GM12872 (cell line): ENCODE measurements around the gene RIPOR2.

Experiments
- TF ChIP-seq, protein P1 (sequence below): IDR thresholded peaks from 3 replicates; pipeline ENCODE4 v1.5.1; 2011; ENCODE audit warnings: low read depth, mild to moderate bottlenecking, low read length, moderate library complexity; ENCODE audit not compliant: insufficient read depth

RIPOR2 gene

DNA sequence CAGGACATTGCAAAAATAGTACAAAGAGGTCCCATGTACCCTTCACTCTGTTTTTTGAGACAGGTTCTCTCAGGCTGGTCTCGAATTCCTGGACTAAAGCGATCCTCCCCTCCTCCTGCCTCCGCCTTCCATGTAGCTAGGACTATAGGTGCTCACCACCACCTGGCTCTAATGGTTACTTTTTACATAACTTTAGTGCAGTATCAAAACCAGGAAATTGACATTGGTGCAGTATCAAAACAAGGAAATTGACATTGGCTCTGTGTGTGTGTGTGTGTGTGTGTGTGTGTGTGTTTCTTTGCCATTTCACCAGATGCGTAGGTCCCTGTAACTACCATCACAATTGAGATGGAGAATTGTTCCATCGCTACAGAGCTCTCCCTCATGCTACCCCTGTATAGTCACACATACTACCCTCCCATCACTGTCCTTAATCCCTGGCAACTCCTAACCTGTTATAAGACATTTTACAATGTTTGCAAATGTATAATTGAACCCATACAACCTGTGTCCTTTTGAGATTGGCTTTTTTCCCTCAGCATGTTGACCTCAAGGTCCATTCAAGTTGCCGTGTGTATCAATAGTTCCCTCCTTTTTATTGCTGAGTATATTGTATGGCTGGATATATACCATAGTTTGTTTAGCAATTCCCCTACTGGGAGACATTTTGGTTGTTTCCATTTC is 28.3 kb upstream of the RIPOR2 start:
- TF ChIP-seq, protein P1, sequence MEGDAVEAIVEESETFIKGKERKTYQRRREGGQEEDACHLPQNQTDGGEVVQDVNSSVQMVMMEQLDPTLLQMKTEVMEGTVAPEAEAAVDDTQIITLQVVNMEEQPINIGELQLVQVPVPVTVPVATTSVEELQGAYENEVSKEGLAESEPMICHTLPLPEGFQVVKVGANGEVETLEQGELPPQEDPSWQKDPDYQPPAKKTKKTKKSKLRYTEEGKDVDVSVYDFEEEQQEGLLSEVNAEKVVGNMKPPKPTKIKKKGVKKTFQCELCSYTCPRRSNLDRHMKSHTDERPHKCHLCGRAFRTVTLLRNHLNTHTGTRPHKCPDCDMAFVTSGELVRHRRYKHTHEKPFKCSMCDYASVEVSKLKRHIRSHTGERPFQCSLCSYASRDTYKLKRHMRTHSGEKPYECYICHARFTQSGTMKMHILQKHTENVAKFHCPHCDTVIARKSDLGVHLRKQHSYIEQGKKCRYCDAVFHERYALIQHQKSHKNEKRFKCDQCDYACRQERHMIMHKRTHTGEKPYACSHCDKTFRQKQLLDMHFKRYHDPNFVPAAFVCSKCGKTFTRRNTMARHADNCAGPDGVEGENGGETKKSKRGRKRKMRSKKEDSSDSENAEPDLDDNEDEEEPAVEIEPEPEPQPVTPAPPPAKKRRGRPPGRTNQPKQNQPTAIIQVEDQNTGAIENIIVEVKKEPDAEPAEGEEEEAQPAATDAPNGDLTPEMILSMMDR, result no peak

DNA sequence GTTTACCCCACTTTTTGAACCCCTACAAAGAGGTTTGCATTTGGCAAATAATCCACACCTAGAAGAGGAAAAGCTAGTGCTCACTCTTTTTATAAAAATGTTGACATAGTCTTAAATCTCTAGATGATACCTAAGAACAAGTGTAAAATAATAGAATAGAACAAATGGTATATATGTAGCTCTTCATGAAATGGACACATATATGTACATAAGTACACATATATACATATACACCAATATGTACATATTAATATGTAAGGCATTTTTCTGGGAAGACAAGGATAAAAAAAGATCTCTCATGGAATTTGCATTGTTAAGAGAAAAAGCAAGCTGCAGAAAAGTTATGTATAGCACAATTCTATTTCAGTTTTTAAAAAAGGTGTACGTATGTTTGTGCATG is 27.6 kb upstream of the RIPOR2 start:
- TF ChIP-seq, protein P1, result no peak

DNA sequence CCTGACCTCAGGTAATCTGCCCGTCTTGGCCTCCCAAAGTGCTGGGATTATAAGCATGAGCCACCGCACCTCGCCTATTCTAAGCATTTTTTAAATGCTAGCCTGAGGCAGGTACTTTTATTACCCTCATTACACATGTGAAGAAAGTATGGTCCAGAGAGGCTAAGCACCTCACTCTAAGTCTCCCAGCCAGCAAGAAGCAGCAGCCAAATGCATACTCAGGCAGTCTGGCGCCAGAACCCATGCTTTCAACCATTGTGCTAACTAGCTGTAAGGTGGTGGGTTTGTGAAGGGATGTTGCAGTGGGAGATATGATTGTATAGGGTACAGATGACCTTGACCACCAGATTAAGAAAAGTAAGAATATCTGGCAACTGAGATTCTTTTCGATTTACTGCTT is 26.1 kb upstream of the RIPOR2 start:
- TF ChIP-seq, protein P1, result no peak

DNA sequence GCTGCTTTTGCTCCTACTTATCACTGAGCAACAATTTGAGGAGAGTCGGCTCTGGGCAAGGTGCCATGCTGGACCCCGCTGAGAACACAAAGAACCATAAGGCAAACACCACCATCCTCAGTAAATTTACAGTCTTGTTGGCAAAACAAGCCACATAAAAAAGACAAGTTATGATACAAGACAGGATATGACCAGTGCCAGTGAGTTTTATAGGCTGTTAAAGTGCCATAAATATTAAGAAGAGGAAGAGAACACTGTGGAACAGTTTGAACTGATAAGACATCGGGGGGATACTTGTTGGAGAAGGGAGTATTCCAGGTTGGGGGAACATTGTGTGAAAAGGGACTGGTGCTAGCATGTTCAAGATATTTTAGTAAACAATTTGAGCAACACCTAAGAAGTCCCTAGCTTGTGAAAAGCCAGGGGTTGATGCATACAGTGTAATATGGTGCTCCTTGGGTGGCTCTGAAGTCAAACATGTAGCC is 25.3 kb upstream of the RIPOR2 start:
- TF ChIP-seq, protein P1, result no peak

DNA sequence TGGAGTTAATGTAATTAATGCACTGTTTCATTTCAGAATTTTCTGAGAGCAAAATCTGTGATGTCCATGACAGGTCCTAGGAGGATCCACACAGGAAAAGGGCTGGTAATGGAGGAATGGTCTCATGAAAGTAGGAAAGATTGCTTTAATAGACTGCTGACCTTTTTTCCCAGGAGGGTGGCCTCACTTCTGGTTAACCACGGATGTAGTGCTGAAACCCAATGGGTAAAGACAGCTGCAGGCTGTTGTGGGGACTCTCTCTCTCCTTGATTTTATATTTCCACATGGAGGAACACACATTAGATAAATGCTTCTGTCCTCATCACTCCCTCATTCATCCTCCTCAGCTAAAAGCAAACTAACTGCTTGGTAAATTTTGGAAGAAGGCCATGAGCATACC is 23.6 kb upstream of the RIPOR2 start:
- TF ChIP-seq, protein P1, result no peak

DNA sequence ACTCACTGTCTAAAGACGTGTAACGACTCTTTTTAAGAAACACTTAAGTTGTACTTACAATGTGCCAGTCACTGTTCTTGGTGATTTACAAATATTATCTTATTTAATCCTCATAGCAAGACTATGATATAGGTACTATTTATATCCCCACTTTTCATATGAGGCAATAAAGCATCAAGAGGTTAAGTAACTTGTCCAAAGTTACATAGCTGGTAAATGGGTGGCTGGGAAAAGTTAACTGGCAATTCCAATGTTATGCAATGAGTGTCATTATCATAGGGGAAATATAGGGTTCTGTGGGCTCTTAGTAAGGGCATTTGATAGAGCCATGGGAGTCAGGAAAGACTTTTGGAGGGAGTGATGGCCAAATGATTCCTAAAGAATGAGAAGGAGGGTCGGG is 21.4 kb upstream of the RIPOR2 start:
- TF ChIP-seq, protein P1, result no peak

DNA sequence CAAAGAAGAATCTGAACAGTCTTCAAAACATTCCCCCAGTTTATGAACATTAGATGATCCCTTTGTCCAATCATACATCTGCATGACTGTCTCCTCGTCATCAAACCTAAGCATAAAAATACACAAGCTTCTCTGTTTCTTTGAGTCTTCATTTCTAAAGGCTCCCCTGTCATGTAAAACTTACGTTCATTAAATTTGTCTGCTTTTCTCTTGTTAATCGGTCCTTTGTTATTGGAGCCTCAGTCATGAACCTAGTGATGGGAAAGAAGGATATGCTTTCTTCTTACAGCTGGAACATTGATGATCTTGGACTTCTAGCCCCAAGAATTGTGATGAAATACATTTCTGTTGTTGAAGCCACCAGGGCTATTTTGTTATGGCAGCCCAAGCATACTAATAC is 18.0 kb upstream of the RIPOR2 start:
- TF ChIP-seq, protein P1, result no peak

DNA sequence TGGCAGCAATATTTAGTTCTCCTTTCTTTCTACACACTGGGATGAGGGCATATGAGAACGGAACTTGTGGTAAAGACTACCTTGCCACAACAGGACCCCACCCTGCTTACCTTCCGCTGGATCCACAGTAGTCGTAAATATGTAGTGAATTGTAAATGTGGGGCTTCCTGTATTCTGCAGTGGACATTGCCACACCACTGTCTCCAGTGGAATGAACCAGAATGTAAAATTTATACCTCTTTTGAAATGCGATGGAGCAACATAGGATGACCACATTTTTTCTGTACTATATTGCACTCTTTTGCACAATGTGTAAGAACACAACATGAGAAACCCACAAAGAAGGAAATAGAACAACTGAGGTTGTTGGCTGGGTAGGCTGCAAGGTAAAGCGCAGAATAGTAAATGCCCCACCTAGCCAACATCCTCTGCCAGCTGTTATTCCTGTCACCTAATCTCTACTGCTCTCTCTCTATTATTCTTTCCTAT is 16.1 kb upstream of the RIPOR2 start:
- TF ChIP-seq, protein P1, result no peak
